ENCODE measurements around the gene MAP4K2.
"Not testable (repeated sequence)": the region's sequence is repeated elsewhere in the genome, so short reads cannot be mapped to it uniquely, and the experiment has no call there.

Gene MAP4K2

DNA sequence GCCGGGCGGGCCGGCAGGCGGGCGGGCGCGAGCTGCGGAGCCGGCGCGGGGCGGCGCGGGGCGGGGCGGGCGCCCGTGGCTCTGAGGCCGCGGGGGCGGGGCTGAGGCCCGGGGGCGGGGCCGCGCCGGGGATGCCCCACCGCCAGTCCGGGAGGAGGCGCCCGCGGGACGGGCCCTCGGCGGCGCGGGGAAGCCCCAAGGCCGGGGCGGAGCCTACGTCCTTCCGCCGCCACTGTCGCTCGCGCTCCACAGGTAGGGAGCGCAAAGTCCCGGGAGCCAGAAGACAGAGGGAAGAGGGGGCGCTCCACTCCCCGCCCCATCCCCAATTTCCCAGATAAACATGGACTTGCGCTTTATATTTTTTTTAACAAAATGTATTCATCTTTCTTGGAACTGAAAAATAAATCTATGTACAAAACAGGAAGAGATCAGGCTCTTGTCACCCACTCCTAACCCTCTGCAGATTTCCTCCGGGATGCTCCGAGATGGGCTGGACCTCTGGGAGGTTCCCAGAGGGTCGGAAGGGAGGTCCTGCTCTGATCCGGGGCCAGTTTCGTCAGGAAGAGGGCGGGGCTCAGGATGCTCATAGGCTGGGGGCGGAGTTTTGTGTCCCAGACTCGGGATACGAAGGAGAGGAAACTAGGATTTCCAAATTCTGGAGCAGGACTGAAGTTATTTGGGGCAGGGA is at the start of gene MAP4K2:
MAP4K2 (minus strand) TSS at position 57 of the 688 bp plus-strand sequence. CDS start 65 bp downstream, outside the sequence.
- DNase-seq, result peak; percentile 88

- DNase-seq, result no peak
Observed at GRCh38 chr11:64851831-64852351, 48.9 kb upstream of the MAP4K2 start.

- DNase-seq, result no peak
Observed at GRCh38 chr11:64850979-64851567, 48.1 kb upstream of the MAP4K2 start.

DNA sequence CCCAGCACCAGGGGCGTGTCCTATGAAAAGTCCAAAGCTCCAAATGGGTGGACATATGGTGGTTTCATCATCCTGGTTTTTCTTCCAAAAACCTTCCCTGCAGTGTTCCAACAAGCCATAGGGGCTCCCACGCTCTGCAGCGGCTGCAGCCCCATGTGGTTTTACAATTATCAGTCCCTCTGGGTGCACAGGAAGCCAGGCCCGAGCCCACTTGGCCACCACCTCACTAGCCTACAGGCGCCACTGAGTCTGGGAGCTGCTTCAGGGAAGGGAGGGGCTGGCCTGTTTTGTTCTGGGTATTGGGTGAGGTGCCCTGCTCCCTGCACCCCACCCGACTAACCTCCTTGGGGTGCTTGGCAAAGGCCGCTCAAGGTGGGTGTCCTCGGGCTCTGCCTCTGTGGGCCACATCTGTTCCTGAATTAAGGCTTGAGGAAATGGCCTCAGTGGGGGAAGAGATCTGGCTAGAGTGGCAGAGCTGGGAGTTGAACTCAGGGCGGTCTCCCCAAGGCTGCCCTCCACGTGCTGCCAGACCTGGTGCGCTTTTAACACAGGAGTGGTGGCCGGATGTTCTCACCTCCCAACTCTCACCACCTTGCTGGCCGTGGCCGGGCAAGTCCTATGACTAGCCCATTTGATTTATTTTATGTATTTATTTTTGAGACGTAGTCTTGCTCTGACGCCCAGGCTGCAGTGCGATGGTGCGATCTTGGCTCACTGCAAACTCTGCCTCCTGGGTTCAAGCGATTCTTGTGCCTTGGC is 46.8 kb upstream of the MAP4K2 start:
- DNase-seq, result no peak

DNA sequence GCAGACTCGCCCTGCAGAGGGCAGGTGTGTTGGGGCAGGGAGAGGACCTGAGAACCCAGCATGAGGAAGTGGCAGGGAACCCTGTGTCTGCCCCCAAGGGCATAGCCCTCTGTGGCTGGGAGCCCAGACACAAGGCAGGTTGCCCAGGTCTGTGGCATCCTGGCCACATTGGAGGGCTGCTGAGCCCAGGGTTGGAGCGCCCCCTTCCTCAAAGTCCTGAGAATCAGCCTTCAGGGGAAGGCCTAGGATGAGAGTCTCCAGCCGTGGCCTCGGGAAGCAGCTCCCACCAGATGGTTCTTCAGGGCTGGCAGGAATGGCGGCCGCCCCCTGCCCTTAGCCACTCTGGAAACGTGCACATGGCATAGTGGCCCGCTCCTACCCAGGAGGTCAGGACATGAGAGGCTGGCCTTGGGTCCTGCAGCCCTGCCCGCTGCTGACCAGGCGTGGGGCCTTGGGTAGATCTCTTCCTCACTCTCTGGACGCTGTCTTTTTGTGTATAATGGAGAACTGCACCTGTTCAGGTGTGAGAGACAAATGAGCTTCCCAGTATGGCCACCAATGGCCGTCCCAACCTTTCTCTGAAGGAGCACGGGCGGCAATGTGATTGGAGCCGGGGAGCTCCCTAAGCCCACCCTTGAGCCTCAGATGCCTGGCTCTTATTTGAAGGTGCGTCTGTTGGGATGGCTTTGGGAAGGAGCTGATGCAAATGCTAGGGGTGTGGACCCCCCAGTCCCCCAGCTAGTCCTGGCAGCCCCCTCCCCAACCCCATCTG is 46.0 kb upstream of the MAP4K2 start:
- DNase-seq, result no peak

- no peak for DNase-seq
Observed at GRCh38 chr11:64848214-64848825, 45.3 kb upstream of the MAP4K2 start.

DNA sequence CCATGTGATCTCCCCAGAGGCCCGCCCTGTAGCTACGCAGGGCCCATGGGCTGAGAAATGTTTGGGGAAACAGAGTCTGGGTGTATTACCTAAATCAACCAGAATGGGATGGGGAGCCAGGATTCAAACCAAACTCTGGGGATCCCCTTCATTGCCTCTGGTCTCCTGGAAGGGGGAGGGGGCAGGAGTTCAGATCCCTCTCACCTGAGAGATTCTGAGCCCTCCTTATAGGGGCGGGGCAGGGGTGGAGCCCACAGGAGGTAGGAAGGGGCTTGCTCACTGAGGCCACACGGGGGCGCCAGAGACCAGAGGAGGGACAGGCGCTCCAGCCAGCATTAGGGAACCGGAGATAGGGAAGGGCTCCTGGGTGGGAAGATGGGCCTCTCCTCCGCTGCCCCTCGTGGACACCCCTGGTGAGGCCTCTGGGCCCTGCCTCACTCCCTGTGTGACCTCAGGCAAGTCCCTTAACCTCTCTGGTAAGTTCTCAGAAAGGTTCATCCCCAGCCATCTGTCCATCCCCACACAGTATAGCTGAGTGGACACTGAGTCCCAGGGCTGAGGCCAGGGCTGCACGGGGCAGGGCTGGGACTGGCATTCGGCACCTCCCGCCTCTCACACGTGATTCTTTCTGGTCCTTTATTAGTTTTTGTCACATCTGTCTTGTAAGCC is 44.1 kb upstream of the MAP4K2 start:
- peak; percentile 94 for DNase-seq

GRCh38 chr11:64845776-64846129 is 42.7 kb upstream of the MAP4K2 start:
- DNase-seq, result not testable (repeated sequence)

DNA sequence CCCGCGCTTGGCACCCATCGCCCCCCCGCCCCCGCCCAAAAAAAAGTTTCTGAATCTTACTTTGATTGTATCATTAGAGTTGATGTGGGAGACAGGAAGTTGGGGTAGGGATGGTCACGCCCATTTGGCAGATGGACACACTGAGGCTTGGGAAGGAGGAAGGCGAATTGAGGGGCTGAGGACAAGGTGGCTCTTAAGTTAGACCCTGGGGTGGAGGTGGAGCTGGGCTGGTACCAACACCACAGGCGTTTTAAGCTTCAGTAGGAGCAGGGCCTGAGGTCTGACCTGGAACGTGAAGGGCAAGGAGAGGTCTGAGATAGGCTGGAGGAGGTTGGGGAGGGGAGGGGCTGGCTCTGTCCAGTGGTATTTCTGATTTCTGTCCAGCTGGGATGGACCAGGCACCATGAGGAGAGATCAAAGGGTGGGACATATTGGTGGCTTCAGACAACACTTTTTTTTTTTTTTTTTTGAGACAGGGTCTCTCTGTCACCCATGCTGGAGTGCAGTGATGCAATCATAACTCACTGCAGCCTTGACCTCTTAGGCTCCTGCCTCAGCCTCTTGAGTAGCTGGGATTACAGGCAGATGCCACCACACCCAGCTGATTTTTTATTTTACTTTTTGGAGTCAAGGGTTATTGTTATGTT is 42.2 kb upstream of the MAP4K2 start:
- no peak for DNase-seq

DNA sequence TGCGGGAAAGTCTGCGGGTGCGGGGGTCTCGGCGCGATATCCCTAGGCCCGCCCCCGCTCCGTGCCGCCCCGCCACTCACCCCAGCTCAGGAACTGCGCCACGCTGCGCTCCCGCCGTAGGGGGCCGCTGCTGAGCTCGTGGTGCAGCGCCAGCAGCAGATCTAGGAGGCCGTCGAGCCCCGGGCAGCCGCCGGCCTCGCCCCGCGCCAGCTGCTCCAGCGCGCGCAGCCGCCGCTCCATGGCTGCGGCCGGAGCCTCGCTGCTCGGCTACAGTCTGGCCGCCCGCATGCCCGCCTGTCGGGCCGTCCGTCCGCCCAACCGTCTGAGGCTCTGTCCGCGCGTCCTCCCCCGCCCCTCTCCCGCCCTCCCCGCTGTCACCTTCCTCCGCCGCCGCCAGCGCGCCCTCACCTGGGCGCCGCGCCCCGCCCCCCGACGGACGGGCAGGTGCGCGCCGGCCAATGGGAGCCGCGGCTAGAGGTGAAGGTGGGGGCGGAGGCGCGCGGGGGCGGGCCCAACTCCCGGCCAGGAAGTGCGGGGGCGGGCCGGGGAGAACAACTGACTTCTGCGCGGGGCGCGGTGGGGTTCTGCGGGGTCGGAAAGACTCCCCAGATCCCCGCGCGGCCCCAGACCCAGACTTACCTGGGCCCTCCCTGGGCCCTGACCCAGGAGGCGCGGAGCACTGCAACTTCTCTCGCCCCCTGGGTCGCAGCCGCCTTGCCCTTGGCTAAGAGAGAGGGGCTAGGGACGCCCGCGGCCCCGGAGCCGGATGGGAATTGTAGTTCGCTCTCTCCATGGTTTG is 41.5 kb upstream of the MAP4K2 start, which contains the start of gene CDC42BPG:
CDC42BPG (minus strand) TSS at position 324 of the 799 bp plus-strand sequence; CDS start at position 240, 84 bp downstream.
- peak; percentile 95 for DNase-seq

DNA sequence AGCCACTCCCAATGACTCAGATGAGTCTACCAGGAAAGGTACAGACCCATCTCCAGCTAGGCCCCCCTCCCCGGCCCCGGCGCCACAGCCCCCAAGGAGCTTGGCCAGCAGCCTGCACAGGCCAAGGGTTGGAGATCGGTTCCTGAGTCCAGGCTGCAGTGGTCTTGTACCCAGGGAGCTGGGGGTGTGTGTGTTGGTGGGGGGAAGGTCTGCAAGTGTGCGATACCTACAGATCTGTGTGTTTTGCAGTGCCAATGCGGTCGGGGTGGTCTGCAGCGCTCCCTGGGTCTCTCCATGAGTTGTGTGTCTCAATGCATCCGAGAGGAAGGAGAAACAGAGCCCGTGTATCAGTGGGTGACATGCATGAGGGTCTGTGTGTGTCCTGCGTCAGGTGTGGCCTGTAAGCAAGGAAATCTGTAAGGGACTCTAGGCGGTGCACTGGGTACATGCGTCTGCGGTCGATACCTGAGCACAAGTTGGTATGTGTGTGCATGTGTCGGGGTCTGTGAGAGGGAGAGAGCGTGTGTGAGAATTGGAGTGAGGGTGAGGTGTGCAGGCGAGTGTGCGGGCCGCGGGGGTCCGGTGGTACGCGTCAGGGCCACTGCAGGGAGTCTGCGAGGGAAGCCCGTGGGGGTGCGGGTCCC is 40.8 kb upstream of the MAP4K2 start:
- peak; percentile 44 for DNase-seq

DNA sequence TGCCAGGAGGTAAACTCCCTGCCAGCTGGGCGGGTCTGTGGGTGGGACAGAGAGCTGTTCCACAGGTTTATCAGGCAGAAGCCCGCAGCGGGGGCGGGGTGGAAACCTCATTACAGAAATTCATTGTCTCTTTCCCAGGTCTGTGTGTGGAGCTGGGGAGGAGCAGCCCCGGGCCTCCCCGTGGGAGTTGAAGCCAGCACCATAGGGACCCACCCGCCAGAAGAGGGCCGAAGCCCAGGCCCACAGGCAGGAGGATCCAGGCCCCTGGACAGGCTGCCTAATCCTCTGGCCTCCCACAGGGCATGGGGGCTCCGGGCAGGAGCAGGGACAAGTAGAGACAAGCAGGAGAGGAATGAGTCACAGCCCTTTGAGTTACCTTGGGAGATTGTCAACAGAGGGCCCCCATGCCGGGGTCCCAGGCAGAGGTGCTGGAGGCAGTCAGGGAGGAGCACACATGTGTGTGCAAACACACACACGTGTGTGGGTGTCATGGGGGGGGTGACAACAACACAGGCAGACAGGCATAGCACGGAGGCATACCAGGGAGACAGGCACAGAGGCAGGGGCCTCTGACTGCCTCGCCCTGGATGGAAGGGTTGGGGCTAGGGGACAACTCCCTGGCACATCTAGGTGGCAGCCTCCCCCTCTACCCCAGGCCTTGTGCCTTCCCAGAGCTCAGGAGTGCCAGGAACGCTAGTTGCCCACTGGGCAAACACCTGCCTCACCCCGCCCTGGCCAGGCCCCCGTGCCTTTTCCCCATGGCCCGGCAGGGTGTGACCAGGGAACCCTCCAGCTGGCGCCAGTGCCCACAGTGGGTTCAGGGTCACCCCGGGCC is 40.1 kb upstream of the MAP4K2 start:
- peak; percentile 53 for DNase-seq

DNA sequence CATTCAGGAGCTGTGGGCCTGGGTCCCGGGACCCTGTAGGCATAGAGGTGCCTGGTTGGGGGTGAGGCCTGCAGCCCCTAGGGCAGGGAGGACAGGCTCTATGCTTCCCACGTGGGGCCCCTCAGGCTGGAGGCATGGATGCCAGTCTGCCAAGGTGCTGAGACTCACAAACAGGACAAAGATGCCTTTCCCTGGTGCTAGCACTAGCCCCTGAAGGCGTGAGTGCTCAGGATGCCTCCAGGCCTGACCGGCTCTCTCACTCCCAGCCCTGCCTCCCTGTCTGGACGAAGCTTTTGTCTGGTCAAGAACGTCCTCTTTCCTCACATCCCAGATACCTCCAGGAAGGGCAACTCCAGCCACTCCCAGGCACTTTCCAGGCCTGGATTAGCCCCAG is 39.3 kb upstream of the MAP4K2 start:
- DNase-seq, result no peak

DNA sequence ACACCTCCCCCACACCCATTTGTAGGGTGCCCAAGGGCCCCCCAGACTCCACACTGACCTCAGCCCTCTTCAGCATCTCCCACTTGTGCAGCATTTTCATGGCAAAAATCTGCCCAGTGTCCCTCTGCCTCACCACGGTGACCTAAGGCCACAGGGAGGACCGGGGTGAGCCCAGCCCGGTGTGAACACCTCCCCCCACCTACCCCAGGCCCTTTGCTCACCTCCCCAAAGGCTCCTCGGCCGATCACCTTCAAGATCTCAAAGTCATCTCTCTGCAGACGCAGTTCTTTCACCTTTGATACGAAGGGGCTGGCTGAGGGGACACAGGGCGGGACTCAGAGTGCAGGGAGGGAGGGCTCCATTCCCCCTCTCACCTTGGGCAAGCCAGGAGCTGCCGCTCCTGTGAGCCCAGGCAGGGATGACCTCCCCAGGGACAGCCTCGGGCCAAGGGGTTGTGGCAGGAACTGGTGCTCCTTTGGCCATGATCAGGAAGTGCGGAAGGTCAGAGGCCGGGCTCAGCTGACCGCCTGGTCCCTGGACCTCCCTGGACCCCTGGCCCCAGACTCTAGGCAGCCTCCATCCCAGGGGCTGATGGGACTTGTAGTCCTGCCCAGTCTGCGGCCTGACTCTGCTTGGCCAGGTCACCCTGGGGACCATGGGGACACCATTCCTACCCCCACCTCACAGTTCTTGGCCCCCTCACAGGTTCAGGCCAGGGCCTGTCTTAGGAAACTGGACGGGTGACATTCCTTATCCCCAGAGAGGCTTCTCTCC is 38.8 kb upstream of the MAP4K2 start:
- DNase-seq, result no peak

GRCh38 chr11:64839887-64840782 is 37.1 kb upstream of the MAP4K2 start:
- DNase-seq, result no peak

DNA sequence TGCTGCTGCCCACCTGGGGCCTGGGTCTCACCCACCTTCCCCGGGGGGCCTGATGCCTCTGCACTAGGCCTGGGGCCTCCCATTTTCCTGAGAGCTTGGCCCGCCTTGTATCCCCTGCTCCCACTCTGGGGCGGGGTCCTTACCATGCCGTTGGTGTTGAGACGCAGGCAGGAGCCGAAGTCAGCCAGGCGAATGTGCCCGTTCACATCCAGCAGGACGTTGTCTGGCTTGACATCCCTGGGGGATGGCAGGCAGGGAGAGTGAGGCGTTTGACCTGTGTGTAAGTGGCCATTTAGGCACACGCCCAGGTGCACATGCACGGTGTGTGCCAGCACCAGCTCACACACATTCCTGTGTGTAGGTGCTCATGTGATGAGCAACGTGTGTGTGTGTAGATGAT is 36.3 kb upstream of the MAP4K2 start:
- no peak for DNase-seq
